Esophagus muscularis mucosa (tissue), 4 donors: ENCODE results near the gene BPIFB4.

Experiments used
- CTCF ChIP-seq, 3 experiments: fragments of 200-600 bp in 2 of 3; fragments of 450-650 bp in 1 of 3; sonication (generic) in 2 of 3; IDR thresholded peaks; one replicate each; pipeline ENCODE4 v1.5.1; 2017 to 2019; ENCODE audit warnings: antibody characterized with exemption in 3 of 3, mild to moderate bottlenecking in 2 of 3, moderate library complexity in 1 of 3
- EP300 ChIP-seq: sonication (generic); formaldehyde crosslinking; IDR thresholded peaks from one replicate; pipeline ENCODE4 v1.6.1; 2017; ENCODE audit warnings: antibody characterized with exemption
- POLR2A ChIP-seq: fragments of 450-650 bp; IDR thresholded peaks from one replicate; pipeline ENCODE4 v1.6.1; 2017; ENCODE audit warnings: antibody characterized with exemption, moderate library complexity, mild to moderate bottlenecking, low read depth
- POLR2AphosphoS5 ChIP-seq, 2 donors: sonication (generic); formaldehyde crosslinking; IDR thresholded peaks; one replicate each; pipeline ENCODE4 v1.6.1; 2017; ENCODE audit warnings: antibody characterized with exemption in 2 of 2

DNA sequence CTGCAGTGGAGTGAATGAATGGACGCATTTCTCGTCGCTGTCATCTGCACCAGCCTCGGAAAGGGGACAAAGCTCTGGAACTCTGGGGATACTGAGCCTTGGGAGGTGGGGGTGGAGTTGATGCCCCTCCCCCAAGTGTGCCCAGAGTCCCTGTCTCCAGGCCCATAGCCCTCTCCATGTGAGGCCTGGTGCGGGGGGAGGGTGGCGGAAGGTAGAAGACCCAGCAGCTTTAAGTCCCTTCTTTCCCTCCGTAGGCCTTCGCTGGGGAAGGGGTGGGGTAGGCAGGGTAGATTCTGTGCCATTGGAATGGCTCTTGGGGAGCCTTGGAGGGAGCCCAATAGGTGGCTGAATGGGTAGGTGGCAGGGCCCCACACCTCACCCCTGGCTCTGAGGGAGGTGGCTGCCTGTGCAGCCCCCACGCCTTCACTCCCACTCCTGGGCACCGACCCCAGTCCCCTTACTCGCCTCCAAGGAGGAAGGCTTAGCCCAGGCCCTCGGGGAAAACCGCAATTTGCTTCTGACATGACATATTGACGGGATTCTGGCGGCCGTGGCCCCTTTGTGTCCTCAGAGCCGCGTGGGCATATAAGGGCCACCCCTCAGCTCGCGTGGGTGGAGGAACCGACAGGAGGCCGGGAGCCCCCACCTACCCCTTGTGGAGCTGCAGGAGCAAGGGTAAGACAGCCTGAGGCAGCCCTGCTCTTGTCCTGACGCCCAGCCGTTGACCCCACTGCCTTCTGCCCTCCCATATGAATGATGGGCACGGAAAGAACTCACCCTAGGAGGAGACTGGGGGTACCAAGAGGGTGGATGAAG lies 25.9 kb upstream of the BPIFB4 start, which contains the start of gene BPIFB3:
- TF ChIP-seq CTCF (IDR thresholded peaks at IDR 0.05): no peak
- TF ChIP-seq POLR2AphosphoS5 (IDR thresholded peaks at IDR 0.05): no peak
- no peak for TF ChIP-seq EP300
- TF ChIP-seq POLR2A: no peak
